Hair follicle dermal papilla cell (primary cell): Measurements from ENCODE around the gene NXPE3. TPM values are rescaled to one million over a fixed set of nuclear protein-coding genes. Genes with fewer than 3 reads are reported as not detected.

Source experiments
- total RNA-seq: library from RNA; depleted of rRNA; stranded (reverse); fragments of >200 nt; gene quantifications from 2 replicates; pipeline ENCODE4 v1.2.3, GENCODE V29; 2012

Gene NXPE3
- 27.4 and 29.1 TPM in 2 replicates for total RNA-seq

GRCh38 chr3:101779047-101779821 is at the start of gene NXPE3:
Gene NXPE3, plus strand, starts transcription at chr3:101779211. Its CDS starts 6,386 bp downstream, at chr3:101785597.

GRCh38 chr3:101848754-101849713 is 70.0 kb downstream of the NXPE3 start, which contains the start of gene NFKBIZ:
Gene NFKBIZ, plus strand, starts transcription at chr3:101849514. Its CDS starts 115 bp downstream, at chr3:101849629.

Other genes starting within 250 kb of the NXPE3 start
- 21.0 and 21.6 TPM in 2 replicates for gene TRMT10C, start 217.3 kb upstream of the NXPE3 start, total RNA-seq
- 74.5 and 82.7 TPM in 2 replicates for gene PCNP, start 205.0 kb upstream of the NXPE3 start, total RNA-seq
- 20.5 and 23.7 TPM in 2 replicates for gene ZBTB11, start 102.1 kb upstream of the NXPE3 start, total RNA-seq
- 738 and 891 TPM in 2 replicates for gene RPL24, start 92.5 kb upstream of the NXPE3 start, total RNA-seq
- gene CEP97, start 54.6 kb upstream of the NXPE3 start, total RNA-seq, result 7.0 and 10.2 TPM in 2 replicates
- 50.4 and 58.6 TPM in 2 replicates for gene NFKBIZ, start 70.3 kb downstream of the NXPE3 start, total RNA-seq